Muscle of leg (tissue), 11 donors: ENCODE measurements around the gene MAPK4. TPM values are rescaled to one million over a fixed set of nuclear protein-coding genes. Genes with fewer than 3 reads are reported as not detected.
"Not testable (repeated sequence)": the region's sequence is repeated elsewhere in the genome, so short reads cannot be mapped to it uniquely, and the experiment has no call there.

Experiments used
- DNase-seq: peaks from one replicate; pipeline ENCODE4 v3.0.0; 2013
- H3K27ac ChIP-seq: one replicate; pipeline ENCODE4 v1.5.1; 2013; ENCODE audit warnings: mild to moderate bottlenecking, low read length, control low read depth
- H3K27me3 ChIP-seq: one replicate; pipeline ENCODE4 v1.6.1; 2013; ENCODE audit warnings: low read length; ENCODE audit not compliant: control insufficient read depth, insufficient read depth
- H3K36me3 ChIP-seq: one replicate; pipeline ENCODE4 v1.6.1; 2013; ENCODE audit warnings: low read length; ENCODE audit not compliant: control insufficient read depth, insufficient read depth
- H3K4me1 ChIP-seq: one replicate; pipeline ENCODE4 v1.6.1; 2013; ENCODE audit warnings: low read length; ENCODE audit not compliant: control insufficient read depth, insufficient read depth
- H3K4me3 ChIP-seq: one replicate; pipeline ENCODE4 v1.5.1; 2013; ENCODE audit warnings: low read length, control low read depth
- H3K9me3 ChIP-seq: replicated peaks from 2 replicates; pipeline ENCODE4 v1.6.1; 2013; ENCODE audit warnings: low read depth, low read length; ENCODE audit not compliant: control insufficient read depth
- WGBS: methylation state at CpG from one replicate; pipeline ENCODE4 v1.1.5; 2013; ENCODE audit warnings: missing lambda C conversion rate; ENCODE audit not compliant: insufficient coverage; 5-methylcytosine and 5-hydroxymethylcytosine counted together
- polyA plus RNA-seq, 8 donors: library from polyadenylated mRNA; unstranded; fragments of 120-200 nt; gene quantifications; one replicate each; pipeline versions ENCODE4 v1.2.1 to v1.2.3, GENCODE V29; 2013; ENCODE audit warnings: inconsistent platforms in 1 of 8, low replicate concordance in 1 of 8; ENCODE audit not compliant: insufficient read length in 8 of 8, insufficient read depth in 1 of 8
- total RNA-seq: library from RNA; stranded (reverse); fragments of 120-200 nt; gene quantifications from one replicate; pipeline ENCODE4 v1.2.4, GENCODE V29; 2013

The MAPK4 gene
- total and polyA plus RNA-seq, 9 donors = 4.2 to 9.6 (median 4.8) TPM

DNA sequence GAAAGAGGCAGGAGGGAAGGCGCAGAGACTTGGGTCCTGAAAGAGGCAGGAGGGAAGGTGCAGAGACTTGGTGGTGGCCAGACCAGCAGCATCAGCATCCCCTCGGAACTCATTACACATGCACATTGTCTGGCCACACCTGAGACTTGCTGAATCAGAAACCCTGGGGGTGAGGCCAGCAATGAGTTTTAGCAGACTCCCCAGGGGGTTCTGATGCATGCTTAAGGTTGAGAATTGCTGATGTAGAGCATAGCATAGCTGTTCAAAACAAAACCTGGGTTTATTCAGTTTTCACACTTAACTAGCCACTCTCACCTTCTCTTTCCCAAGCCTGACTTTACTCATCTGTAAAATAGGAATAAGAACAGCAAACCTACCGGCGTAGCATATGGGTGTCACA is 137.0 kb downstream of the MAPK4 start:
- H3K4me1 ChIP-seq = peaks cover 4% of the 10 kb centered on the region
- no CpG with 5 or more reads among the region's 4 CpGs for WGBS

DNA sequence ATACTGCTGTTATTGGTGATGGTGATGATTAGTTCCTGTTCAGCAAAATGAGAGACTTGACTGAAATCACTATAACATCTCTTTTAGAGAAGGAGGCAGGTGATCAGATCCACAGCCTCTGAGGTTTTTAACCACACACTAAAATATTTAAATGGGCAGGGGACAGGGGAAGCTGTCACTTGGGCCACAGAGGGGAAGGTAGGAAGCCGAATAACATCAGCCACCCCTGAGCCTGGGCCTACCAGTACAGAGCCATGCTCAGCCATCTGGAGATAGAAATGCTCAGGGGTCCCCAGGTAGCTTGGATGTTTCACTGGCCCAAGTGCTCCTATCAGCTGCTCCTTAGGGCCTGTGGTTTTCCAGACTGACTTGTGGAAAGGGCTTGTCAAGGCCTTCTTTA is 137.6 kb downstream of the MAPK4 start:
- no peaks in the 10 kb centered on the region for H3K36me3 ChIP-seq
- DNase-seq = no peak
- no peaks in the 10 kb centered on the region for H3K27me3 ChIP-seq
- H3K9me3 ChIP-seq = no peaks in the 10 kb centered on the region
- 80% methylated on average over 1 of the region's 1 CpG for WGBS
- no peak overlapping the region for H3K27ac ChIP-seq
- H3K4me1 ChIP-seq = peaks cover 4% of the 10 kb centered on the region
- H3K4me3 ChIP-seq = no peak overlapping the region

More for the DNA sequence above, 137.0 kb downstream of the MAPK4 start:
- H3K4me3 ChIP-seq = no peak overlapping the region
- no peak overlapping the region for H3K27ac ChIP-seq
- H3K36me3 ChIP-seq = no peaks in the 10 kb centered on the region
- H3K9me3 ChIP-seq = no peaks in the 10 kb centered on the region
- H3K27me3 ChIP-seq = no peaks in the 10 kb centered on the region
- no peak for DNase-seq

GRCh38 chr18:50700245-50701165 is 140.6 kb downstream of the MAPK4 start:
- Histone ChIP-seq H3K4me1 (peaks cover 4% of the 10 kb centered on the region), H3K9me3 (no peaks in the 10 kb centered on the region), H3K4me3 (no peak overlapping the region), H3K27me3 (no peaks in the 10 kb centered on the region), H3K27ac (no peak overlapping the region), H3K36me3 (no peaks in the 10 kb centered on the region)
- 67% methylated on average over 3 of the region's 9 CpGs for WGBS
- no peak for DNase-seq

GRCh38 chr18:50704357-50704940 is 144.6 kb downstream of the MAPK4 start:
- 87% methylated on average over 4 of the region's 4 CpGs for WGBS
- H3K27me3 ChIP-seq = no peaks in the 10 kb centered on the region
- no peak overlapping the region for H3K4me3 ChIP-seq
- no peaks in the 10 kb centered on the region for H3K36me3 ChIP-seq
- DNase-seq = no peak
- peaks cover 6% of the 10 kb centered on the region for H3K4me1 ChIP-seq
- H3K9me3 ChIP-seq = no peaks in the 10 kb centered on the region
- H3K27ac ChIP-seq = no peak overlapping the region

- Histone ChIP-seq H3K27ac (no peak overlapping the region), H3K4me1 (peaks cover 12% of the 10 kb centered on the region), H3K4me3 (no peak overlapping the region), H3K9me3 (no peaks in the 10 kb centered on the region), H3K27me3 (no peaks in the 10 kb centered on the region), H3K36me3 (no peaks in the 10 kb centered on the region)
- DNase-seq = no peak
- WGBS = 65% methylated on average over 4 of the region's 6 CpGs
Observed at GRCh38 chr18:50706199-50706598, 146.3 kb downstream of the MAPK4 start.

- Histone ChIP-seq H3K27me3 (no peaks in the 10 kb centered on the region), H3K36me3 (no peaks in the 10 kb centered on the region), H3K9me3 (no peaks in the 10 kb centered on the region), H3K4me3 (no peak overlapping the region), H3K27ac (no peak overlapping the region), H3K4me1 (peaks cover 15% of the 10 kb centered on the region)
- no CpG with 5 or more reads among the region's 2 CpGs for WGBS
- no peak for DNase-seq
Observed at GRCh38 chr18:50706651-50707050, 146.8 kb downstream of the MAPK4 start.

GRCh38 chr18:50707297-50707696 is 147.4 kb downstream of the MAPK4 start:
- H3K27me3 ChIP-seq, H3K36me3 ChIP-seq, H3K9me3 ChIP-seq, DNase-seq, H3K27ac ChIP-seq, H3K4me3 ChIP-seq: not testable (repeated sequence)
- H3K4me1 ChIP-seq = peaks cover 20% of the 10 kb centered on the region
- 83% methylated on average over 1 of the region's 7 CpGs for WGBS

DNA sequence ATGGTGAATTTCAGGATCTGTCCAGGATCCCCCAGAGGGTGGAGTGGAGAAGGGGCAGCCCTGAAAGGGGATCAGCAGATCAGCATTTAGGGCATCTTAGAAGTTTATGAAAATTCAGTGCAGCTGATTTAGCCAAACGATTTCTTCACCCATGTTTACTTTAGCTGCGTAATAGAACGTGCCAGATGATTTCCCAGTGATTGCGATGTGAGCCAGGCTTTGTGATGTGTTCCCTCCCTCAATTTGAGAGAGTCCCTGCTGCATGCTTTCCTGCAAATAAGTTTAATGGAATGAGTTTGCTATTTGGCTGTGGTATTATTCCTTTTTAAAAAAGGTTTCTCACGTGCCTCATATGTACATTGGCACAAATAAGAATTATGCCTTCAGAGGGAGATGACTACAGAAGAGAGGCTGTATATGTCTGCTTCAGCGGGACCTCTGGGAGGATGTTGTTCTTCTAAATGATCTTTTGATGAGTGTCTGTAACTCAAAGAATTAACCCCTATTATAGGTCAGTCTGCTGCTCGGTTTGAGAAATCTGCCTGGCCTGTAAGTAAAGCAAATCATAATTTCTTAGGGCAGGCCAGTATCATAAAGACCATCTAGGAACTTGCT is 148.1 kb downstream of the MAPK4 start:
- no peak overlapping the region for H3K27ac ChIP-seq
- no peaks in the 10 kb centered on the region for H3K9me3 ChIP-seq
- H3K4me1 ChIP-seq = peaks cover 20% of the 10 kb centered on the region
- H3K36me3 ChIP-seq = no peaks in the 10 kb centered on the region
- peak; percentile 58 for DNase-seq
- H3K4me3 ChIP-seq = no peak overlapping the region
- H3K27me3 ChIP-seq = no peaks in the 10 kb centered on the region
- no CpG with 5 or more reads among the region's 7 CpGs for WGBS

DNA sequence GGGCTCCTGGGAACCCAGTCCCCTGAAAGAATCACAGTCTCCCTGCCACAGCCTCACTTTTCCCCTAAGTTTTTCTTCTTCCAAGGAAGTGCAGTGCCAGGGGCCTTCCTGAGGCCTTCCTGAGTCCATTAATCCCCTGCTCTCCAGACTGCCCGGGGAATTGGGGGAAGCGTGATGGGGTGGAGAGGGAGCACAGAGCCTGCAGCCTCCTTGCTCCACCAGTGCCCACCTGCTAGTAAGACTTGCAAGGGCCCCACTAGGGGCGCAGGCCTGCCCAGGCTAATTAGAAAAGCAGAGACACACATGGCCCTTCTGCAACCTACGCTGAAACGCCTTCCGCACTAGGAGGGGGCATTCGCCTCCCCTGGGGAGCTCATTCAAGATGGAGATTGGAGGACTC is 149.3 kb downstream of the MAPK4 start:
- Histone ChIP-seq H3K27me3 (no peaks in the 10 kb centered on the region), H3K36me3 (no peaks in the 10 kb centered on the region), H3K4me3 (no peak overlapping the region), H3K9me3 (no peaks in the 10 kb centered on the region), H3K27ac (peak overlapping the region; percentile 1), H3K4me1 (peaks cover 23% of the 10 kb centered on the region)
- DNase-seq = no peak
- 40% methylated on average over 7 of the region's 7 CpGs for WGBS

DNA sequence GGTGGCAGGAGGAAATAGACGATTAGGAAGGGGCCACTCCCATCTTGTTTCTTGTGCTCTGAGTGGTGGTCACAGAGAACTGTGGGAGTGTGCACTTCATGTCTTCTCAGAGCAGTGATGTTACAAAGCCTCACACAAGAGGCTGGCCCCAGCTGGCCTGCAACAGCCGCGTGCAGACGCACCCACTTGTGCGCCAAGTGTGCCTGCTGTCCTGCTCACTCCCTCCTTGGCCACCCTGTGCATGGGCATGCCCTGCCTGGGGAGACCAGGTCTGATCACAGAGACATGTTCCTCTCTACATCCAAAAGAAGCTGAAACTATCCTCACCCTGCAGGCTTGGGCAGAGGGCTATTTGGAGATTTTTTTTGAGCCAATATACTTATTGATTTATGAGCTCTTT is 151.5 kb downstream of the MAPK4 start:
- Histone ChIP-seq H3K4me1 (peaks cover 24% of the 10 kb centered on the region), H3K4me3 (no peak overlapping the region), H3K9me3 (no peaks in the 10 kb centered on the region), H3K36me3 (no peaks in the 10 kb centered on the region), H3K27ac (peak overlapping the region; percentile 76), H3K27me3 (no peaks in the 10 kb centered on the region)
- 10% methylated on average over 1 of the region's 5 CpGs for WGBS
- peak; percentile 41 for DNase-seq
